IPS DF 6.9 (cell line): ENCODE data around the gene RHOBTB1.

Experiments used
- DNase-seq: peaks from one replicate; pipeline ENCODE4 v3.0.0-alpha.2; 2013; ENCODE audit warnings: low read depth, low spot score
- H3K27ac ChIP-seq: one replicate; pipeline ENCODE4 v1.5.1; 2013; ENCODE audit warnings: low read length, control low read depth
- H3K27me3 ChIP-seq: 2 replicates; pipeline ENCODE4 v1.6.1; 2013; ENCODE audit warnings: mild to moderate bottlenecking, low read length; ENCODE audit not compliant: control insufficient read depth, insufficient read depth
- H3K36me3 ChIP-seq: 2 replicates; pipeline ENCODE4 v1.6.1; 2013; ENCODE audit warnings: low read length; ENCODE audit not compliant: control insufficient read depth, insufficient read depth
- H3K4me1 ChIP-seq: 2 replicates; pipeline ENCODE4 v1.6.1; 2013; ENCODE audit warnings: low read length; ENCODE audit not compliant: control insufficient read depth, insufficient read depth
- H3K4me3 ChIP-seq: 2 replicates; pipeline ENCODE4 v1.5.1; 2013; ENCODE audit warnings: mild to moderate bottlenecking, low read length
- H3K9me3 ChIP-seq: 2 replicates; pipeline ENCODE4 v1.6.1; 2013; ENCODE audit warnings: low read length, inconsistent platforms; ENCODE audit not compliant: control insufficient read depth, insufficient read depth
- WGBS: extraction: QIAGEN DNeasy Blood & Tissue Kit; methylation state at CpG from one replicate; pipeline ENCODE4 v1.1.7; 2013; ENCODE audit warnings: mixed read lengths, missing lambda C conversion rate; ENCODE audit not compliant: insufficient read length, insufficient coverage; 5-methylcytosine and 5-hydroxymethylcytosine counted together

Gene RHOBTB1

GRCh38 chr10:60894786-60895185 lies 49.2 kb downstream of the RHOBTB1 start:
- H3K27ac ChIP-seq: no peak overlapping the region
- no peaks in the 10 kb centered on the region for H3K27me3 ChIP-seq
- DNase-seq: no peak
- no peak overlapping the region for H3K4me3 ChIP-seq
- H3K9me3 ChIP-seq: no peaks in the 10 kb centered on the region
- no peaks in the 10 kb centered on the region for H3K36me3 ChIP-seq
- H3K4me1 ChIP-seq: no peaks in the 10 kb centered on the region

DNA sequence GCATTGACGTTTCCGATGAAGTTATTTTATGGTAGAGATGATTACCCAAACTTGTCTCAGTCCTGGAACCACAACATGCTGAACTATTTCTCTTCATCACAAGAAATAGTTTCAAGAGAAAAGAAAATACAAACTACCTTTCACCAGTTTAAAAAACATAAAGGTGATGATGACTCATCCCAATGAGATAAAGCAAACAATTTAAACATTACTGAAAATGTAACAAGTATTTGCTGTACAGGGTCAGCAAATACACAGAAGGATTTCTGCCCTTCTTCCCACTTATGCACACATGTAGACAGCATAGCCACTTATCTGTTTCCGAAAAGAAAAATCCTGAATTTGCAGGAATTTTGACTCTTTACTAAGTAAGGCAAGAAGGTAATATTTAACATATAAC lies 50.8 kb downstream of the RHOBTB1 start:
- no peaks in the 10 kb centered on the region for H3K36me3 ChIP-seq
- no peaks in the 10 kb centered on the region for H3K4me1 ChIP-seq
- no peaks in the 10 kb centered on the region for H3K9me3 ChIP-seq
- no peak for DNase-seq
- WGBS: no CpG with 5 or more reads among the region's 3 CpGs
- H3K4me3 ChIP-seq: no peak overlapping the region
- H3K27ac ChIP-seq: no peak overlapping the region
- H3K27me3 ChIP-seq: no peaks in the 10 kb centered on the region

DNA sequence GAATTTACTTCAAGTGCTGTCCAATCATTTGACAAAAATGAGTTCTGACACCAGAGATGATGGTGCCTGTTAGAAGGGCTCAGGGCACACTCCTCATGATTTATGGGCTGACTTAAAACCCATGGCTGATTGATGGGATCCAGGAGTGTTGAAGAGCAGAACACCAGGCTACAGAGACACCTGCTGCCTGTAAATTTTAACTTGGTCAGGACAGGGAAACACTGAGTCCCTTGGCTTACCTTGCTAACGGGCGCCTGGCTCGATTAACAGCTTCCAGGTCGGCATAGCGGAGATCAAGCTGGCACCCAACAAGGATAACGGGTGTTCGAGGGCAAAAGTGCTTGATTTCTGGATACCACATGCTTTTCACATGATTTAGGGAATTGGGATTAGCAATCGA lies 51.4 kb downstream of the RHOBTB1 start:
- H3K9me3 ChIP-seq: no peaks in the 10 kb centered on the region
- no peaks in the 10 kb centered on the region for H3K36me3 ChIP-seq
- no peaks in the 10 kb centered on the region for H3K4me1 ChIP-seq
- no peak overlapping the region for H3K27ac ChIP-seq
- WGBS: no CpG with 5 or more reads among the region's 8 CpGs
- no peak for DNase-seq
- H3K4me3 ChIP-seq: no peak overlapping the region
- no peaks in the 10 kb centered on the region for H3K27me3 ChIP-seq

DNA sequence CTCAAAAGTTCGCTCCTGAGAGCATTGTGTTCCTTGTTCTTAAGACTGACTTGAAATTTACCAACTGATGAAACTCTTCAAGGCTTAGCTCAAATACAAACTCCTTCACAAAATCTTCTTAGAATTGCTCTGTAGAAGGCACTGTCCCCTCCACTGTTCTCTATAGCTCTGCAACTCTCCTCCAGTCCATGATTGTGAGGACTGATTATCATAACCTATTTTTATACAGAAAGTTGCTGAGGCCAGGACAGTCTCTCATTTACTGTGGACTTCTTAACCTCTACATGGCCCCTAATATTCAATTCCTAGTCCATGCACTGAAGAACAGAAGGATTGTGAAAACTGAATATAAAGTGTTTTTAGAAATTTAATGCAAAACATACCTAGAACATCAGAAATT lies 53.2 kb downstream of the RHOBTB1 start:
- Histone ChIP-seq H3K27me3 (no peaks in the 10 kb centered on the region), H3K36me3 (no peaks in the 10 kb centered on the region), H3K27ac (no peak overlapping the region), H3K4me3 (no peak overlapping the region), H3K9me3 (no peaks in the 10 kb centered on the region), H3K4me1 (no peaks in the 10 kb centered on the region)
- WGBS: no CpG with 5 or more reads among the region's 1 CpG
- no peak for DNase-seq

DNA sequence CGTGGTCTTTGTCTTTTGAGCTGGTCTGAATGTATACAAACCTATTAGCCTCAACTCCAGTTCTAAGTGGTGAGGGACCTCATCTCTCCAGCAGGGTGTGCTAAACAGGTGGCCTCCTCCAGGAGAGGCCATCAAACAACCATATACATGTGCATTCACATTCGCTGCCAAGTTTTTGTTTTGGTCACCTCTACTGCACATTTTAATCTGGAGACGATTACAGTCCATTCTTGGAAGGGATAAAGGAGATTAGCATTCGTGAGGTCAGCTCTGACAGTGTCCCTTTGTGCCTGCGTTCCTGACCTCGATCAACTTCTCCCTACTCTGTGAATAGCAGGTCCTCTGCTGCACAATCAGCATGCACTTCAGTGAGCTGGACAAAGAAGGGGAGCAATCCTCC lies 60.8 kb downstream of the RHOBTB1 start:
- DNase-seq: no peak
- Histone ChIP-seq H3K36me3 (no peaks in the 10 kb centered on the region), H3K9me3 (no peaks in the 10 kb centered on the region), H3K4me3 (no peak overlapping the region), H3K27me3 (no peaks in the 10 kb centered on the region), H3K4me1 (no peaks in the 10 kb centered on the region), H3K27ac (no peak overlapping the region)
- WGBS: no CpG with 5 or more reads among the region's 6 CpGs

DNA sequence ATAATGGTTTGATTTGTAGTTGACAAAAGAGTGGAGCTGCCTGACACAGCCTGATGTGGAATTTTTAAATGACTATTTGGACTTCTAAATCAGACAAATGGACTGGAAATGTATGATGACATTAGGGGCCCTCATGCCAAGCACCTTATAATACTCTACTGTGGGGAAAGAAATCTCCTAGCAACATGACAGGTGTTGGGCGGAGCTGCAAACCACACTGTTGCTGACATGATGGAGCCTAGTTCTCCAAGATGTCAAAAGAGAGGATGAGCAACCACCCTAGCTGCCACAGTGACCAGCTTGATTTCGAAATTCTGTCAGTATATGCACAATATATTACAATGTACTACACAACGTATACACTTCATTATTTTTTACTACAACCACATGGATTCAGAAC lies 65.8 kb downstream of the RHOBTB1 start:
- Histone ChIP-seq H3K4me1 (no peaks in the 10 kb centered on the region), H3K36me3 (no peaks in the 10 kb centered on the region), H3K27me3 (no peaks in the 10 kb centered on the region), H3K9me3 (no peaks in the 10 kb centered on the region), H3K4me3 (no peak overlapping the region), H3K27ac (no peak overlapping the region)
- no peak for DNase-seq
- 100% methylated on average over 1 of the region's 3 CpGs for WGBS

DNA sequence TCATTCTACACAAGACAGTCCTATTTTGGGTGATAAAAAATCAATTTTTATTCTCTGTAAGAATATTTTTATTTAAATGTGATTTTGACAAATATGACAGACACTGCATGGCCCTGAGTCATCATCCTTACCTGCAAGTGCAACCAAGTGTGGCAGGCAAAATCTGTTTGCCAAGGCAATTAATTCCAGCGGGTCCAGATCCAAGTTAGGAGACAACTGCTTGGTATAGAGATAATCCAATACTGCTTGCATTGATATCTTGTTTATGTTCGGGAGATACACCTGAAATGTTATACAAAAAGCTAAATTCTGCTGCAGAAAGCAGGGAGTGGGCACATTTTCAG lies 66.2 kb downstream of the RHOBTB1 start:
- DNase-seq: no peak
- Histone ChIP-seq H3K9me3 (no peaks in the 10 kb centered on the region), H3K27ac (no peak overlapping the region), H3K4me3 (no peak overlapping the region), H3K4me1 (no peaks in the 10 kb centered on the region), H3K27me3 (no peaks in the 10 kb centered on the region), H3K36me3 (no peaks in the 10 kb centered on the region)
- WGBS: no CpG with 5 or more reads among the region's 2 CpGs

- Histone ChIP-seq H3K4me1 (no peaks in the 10 kb centered on the region), H3K27me3 (no peaks in the 10 kb centered on the region), H3K27ac (no peak overlapping the region), H3K9me3 (no peaks in the 10 kb centered on the region), H3K4me3 (no peak overlapping the region), H3K36me3 (no peaks in the 10 kb centered on the region)
- no peak for DNase-seq
- WGBS: no CpG with 5 or more reads among the region's 3 CpGs
Measured at GRCh38 chr10:60877061-60877776, 66.8 kb downstream of the RHOBTB1 start.

GRCh38 chr10:60873758-60874157 lies 70.2 kb downstream of the RHOBTB1 start:
- Histone ChIP-seq H3K9me3 (no peaks in the 10 kb centered on the region), H3K4me1 (peaks cover 2% of the 10 kb centered on the region; the same call in 1 of the 2 replicates), H3K27ac (no peak overlapping the region), H3K4me3 (no peak overlapping the region), H3K36me3 (no peaks in the 10 kb centered on the region), H3K27me3 (no peaks in the 10 kb centered on the region)
- no peak for DNase-seq
- WGBS: no CpG with 5 or more reads among the region's 4 CpGs

DNA sequence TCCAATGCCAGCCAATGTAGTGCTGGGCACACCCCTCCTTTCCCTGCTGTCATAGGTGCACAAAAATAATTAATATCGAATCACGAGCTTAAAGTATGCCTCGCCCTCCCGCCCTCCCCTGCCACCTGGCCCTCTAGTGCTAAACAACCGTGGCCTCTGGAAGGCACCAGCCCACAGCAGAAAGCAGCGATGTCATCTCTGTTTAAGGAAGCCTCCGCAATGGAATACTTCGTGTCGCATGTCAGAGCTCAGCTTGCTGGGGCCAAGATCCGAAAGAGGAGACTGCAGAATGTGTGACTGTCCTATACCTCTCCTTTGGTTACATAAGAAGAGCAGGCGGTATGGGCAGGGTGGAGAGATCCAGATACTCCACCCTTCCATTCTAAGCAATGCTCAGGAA lies 71.5 kb downstream of the RHOBTB1 start:
- no peaks in the 10 kb centered on the region for H3K36me3 ChIP-seq
- peaks cover 2% of the 10 kb centered on the region; the same call in 1 of the 2 replicates for H3K4me1 ChIP-seq
- H3K27me3 ChIP-seq: no peaks in the 10 kb centered on the region
- H3K9me3 ChIP-seq: no peaks in the 10 kb centered on the region
- no CpG with 5 or more reads among the region's 11 CpGs for WGBS
- no peak overlapping the region for H3K4me3 ChIP-seq
- no peak for DNase-seq
- no peak overlapping the region for H3K27ac ChIP-seq

GRCh38 chr10:60871215-60871614 lies 72.8 kb downstream of the RHOBTB1 start:
- Histone ChIP-seq H3K9me3 (no peaks in the 10 kb centered on the region), H3K4me3 (no peak overlapping the region), H3K36me3 (no peaks in the 10 kb centered on the region), H3K4me1 (peaks cover 2% of the 10 kb centered on the region; the same call in 1 of the 2 replicates), H3K27me3 (no peaks in the 10 kb centered on the region), H3K27ac (no peak overlapping the region)
- DNase-seq: no peak
- WGBS: no CpG with 5 or more reads among the region's 8 CpGs
